NB4 (cell line): ENCODE data around the gene MYO19.

Experiments used
- CTCF ChIP-seq: IDR thresholded peaks from one replicate; pipeline ENCODE4 v1.5.1; 2012; ENCODE audit warnings: low read depth, low read length
- MYC ChIP-seq: IDR thresholded peaks from 2 replicates; pipeline ENCODE4 v1.6.1; 2011; ENCODE audit warnings: low read depth, low read length

DNA sequence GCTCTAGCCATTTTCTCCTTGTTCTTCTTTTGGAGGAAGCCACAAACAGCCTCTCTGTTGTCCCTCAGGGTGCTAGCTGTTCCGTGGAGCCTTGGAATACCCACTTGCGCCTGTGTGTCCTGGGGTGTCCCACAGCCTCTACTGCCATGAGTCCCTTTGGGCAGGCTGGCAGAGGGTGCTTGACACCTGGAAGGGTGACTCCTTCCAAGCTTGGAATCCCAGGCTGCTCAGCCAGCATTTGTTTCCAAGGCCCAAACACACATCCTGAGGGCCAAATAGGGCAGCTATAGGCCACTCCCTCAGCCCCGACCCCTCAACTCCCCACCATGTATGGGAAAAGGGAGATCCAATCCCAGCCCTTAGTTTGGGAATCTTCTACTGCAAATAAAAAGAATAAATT is 33.3 kb downstream of the MYO19 start:
- TF ChIP-seq MYC (no peak), CTCF (no peak)
